NCI-H2196 (cell line): Measurements from ENCODE around the gene FOXP1.
"Not testable (repeated sequence)": the region's sequence is repeated elsewhere in the genome, so short reads cannot be mapped to it uniquely, and the experiment has no call there.

ENCODE experiments used
- DNase-seq: peaks from one replicate; lab custom pipeline; 2025; ENCODE audit not compliant: unreplicated experiment; lab: John Stamatoyannopoulos, UW

FOXP1 gene

GRCh38 chr3:71002298-71002697, 581.2 kb downstream of the FOXP1 start:
- DNase-seq, result no peak

- no peak for DNase-seq
These were observed 582.2 kb downstream of the FOXP1 start for GRCh38 chr3:71001303-71001830.

- no peak for DNase-seq
These were observed 583.0 kb downstream of the FOXP1 start for GRCh38 chr3:71000483-71000882.

GRCh38 chr3:70999730-71000129, 583.8 kb downstream of the FOXP1 start:
- DNase-seq, result no peak

GRCh38 chr3:70996082-70996481, 587.4 kb downstream of the FOXP1 start:
- no peak for DNase-seq

GRCh38 chr3:70994644-70995043, 588.9 kb downstream of the FOXP1 start:
- no peak for DNase-seq

- DNase-seq, result no peak
These were observed 590.8 kb downstream of the FOXP1 start for GRCh38 chr3:70992562-70993204.

- DNase-seq, result no peak
These were observed 591.4 kb downstream of the FOXP1 start for GRCh38 chr3:70992131-70992530.

GRCh38 chr3:70990723-70991122, 592.8 kb downstream of the FOXP1 start:
- DNase-seq, result no peak

- no peak for DNase-seq
These were observed 593.3 kb downstream of the FOXP1 start for GRCh38 chr3:70990185-70990584.

GRCh38 chr3:70989174-70989573, 594.4 kb downstream of the FOXP1 start:
- DNase-seq, result no peak

GRCh38 chr3:70988111-70988510, 595.4 kb downstream of the FOXP1 start:
- DNase-seq, result no peak

- DNase-seq, result no peak
These were observed 598.0 kb downstream of the FOXP1 start for GRCh38 chr3:70985572-70985971.

GRCh38 chr3:70984776-70985482, 598.6 kb downstream of the FOXP1 start:
- no peak for DNase-seq

GRCh38 chr3:70982700-70983140, 600.8 kb downstream of the FOXP1 start:
- peak; percentile 22 for DNase-seq

GRCh38 chr3:70982284-70982683, 601.2 kb downstream of the FOXP1 start:
- DNase-seq, result peak; percentile 5

- no peak for DNase-seq
These were observed 602.2 kb downstream of the FOXP1 start for GRCh38 chr3:70981231-70981880.

- DNase-seq, result no peak
These were observed 602.8 kb downstream of the FOXP1 start for GRCh38 chr3:70980646-70981170.

- DNase-seq, result no peak
These were observed 603.4 kb downstream of the FOXP1 start for GRCh38 chr3:70979983-70980645.

- DNase-seq, result no peak
These were observed 605.8 kb downstream of the FOXP1 start for GRCh38 chr3:70977712-70978111.

GRCh38 chr3:70975981-70976380, 607.5 kb downstream of the FOXP1 start:
- DNase-seq, result not testable (repeated sequence)
